Loucy (cell line): ENCODE data around the gene UBLCP1.
"Not testable (repeated sequence)": the region's sequence is repeated elsewhere in the genome, so short reads cannot be mapped to it uniquely, and the experiment has no call there.

Experiments used
- H2AFZ ChIP-seq: fragments of 200-600 bp; sonication (generic); 2 replicates; pipeline ENCODE4 v1.6.0; 2016; ENCODE audit warnings: antibody characterized with exemption, mild to moderate bottlenecking, low read length, moderate library complexity
- H3F3A ChIP-seq: fragments of 200-600 bp; 2 replicates; pipeline ENCODE4 v1.6.0; 2016; ENCODE audit warnings: antibody characterized with exemption, low read depth, mild to moderate bottlenecking
- H3K27me3 ChIP-seq: fragments of 200-600 bp; sonication (generic); 2 replicates; pipeline ENCODE4 v1.6.1; 2014; ENCODE audit warnings: low read length, mild to moderate bottlenecking; ENCODE audit not compliant: insufficient read depth, poor library complexity, severe bottlenecking
- H3K36me3 ChIP-seq: fragments of 200-600 bp; sonication (generic); 2 replicates; pipeline ENCODE4 v1.6.1; 2016; ENCODE audit warnings: low read length; ENCODE audit not compliant: insufficient read depth
- H3K4me1 ChIP-seq: fragments of 200-600 bp; sonication (generic); 2 replicates; pipeline ENCODE4 v1.5.1; 2014; ENCODE audit warnings: low read length, mild to moderate bottlenecking; ENCODE audit not compliant: insufficient read depth, poor library complexity, severe bottlenecking
- H3K4me2 ChIP-seq: fragments of 200-600 bp; sonication (generic); 2 replicates; pipeline ENCODE4 v1.6.0; 2014; ENCODE audit warnings: antibody characterized with exemption, low read length, low read depth, mild to moderate bottlenecking; ENCODE audit not compliant: poor library complexity, severe bottlenecking
- H3K4me3 ChIP-seq: fragments of 200-600 bp; sonication (generic); 2 replicates; pipeline ENCODE4 v1.5.1; 2014; ENCODE audit warnings: low read length, mild to moderate bottlenecking, mixed read lengths; ENCODE audit not compliant: poor library complexity, severe bottlenecking
- H3K79me2 ChIP-seq: fragments of 200-600 bp; sonication (generic); 2 replicates; pipeline ENCODE4 v1.6.1; 2014; ENCODE audit warnings: low read length; ENCODE audit not compliant: insufficient read depth
- H3K9ac ChIP-seq: fragments of 200-600 bp; sonication (generic); 2 replicates; pipeline ENCODE4 v1.6.0; 2014; ENCODE audit warnings: mild to moderate bottlenecking, low read depth, low read length, moderate library complexity; ENCODE audit not compliant: poor library complexity, severe bottlenecking
- H3K9me2 ChIP-seq: fragments of 200-600 bp; sonication (generic); replicated peaks from 2 replicates; pipeline ENCODE4 v1.6.1; 2016; ENCODE audit warnings: low read depth, low read length, mixed read lengths
- H3K9me3 ChIP-seq: fragments of 200-600 bp; sonication (generic); 2 replicates; pipeline ENCODE4 v1.6.1; 2014; ENCODE audit warnings: mild to moderate bottlenecking, antibody characterized with exemption, low read length, low read depth; ENCODE audit not compliant: insufficient read depth
- H4K20me1 ChIP-seq: fragments of 200-600 bp; sonication (generic); 2 replicates; pipeline ENCODE4 v1.6.0; 2014; ENCODE audit warnings: antibody characterized with exemption, low read length, mild to moderate bottlenecking; ENCODE audit not compliant: insufficient read depth, poor library complexity, severe bottlenecking
- CTCF ChIP-seq: fragments of 200-600 bp; sonication (generic); conservative IDR thresholded peaks from 2 replicates; pipeline ENCODE4 v1.5.1; 2014; ENCODE audit warnings: mild to moderate bottlenecking, antibody characterized with exemption, low read length
- EZH2phosphoT487 ChIP-seq: fragments of 200-600 bp; IDR thresholded peaks from 2 replicates; pipeline ENCODE4 v1.6.1; 2018; ENCODE audit warnings: antibody characterized with exemption, mild to moderate bottlenecking, moderate library complexity, borderline replicate concordance

UBLCP1 gene

GRCh38 chr5:159226451-159226850, 36.6 kb upstream of the UBLCP1 start:
- TF ChIP-seq EZH2phosphoT487 (no peak), CTCF (no peak)
- Histone ChIP-seq H3K4me1 (no peaks in the 10 kb centered on the region), H3K27me3 (no peaks in the 10 kb centered on the region)

GRCh38 chr5:159227452-159227851, 35.6 kb upstream of the UBLCP1 start:
- Histone ChIP-seq H3F3A (no peaks in the 10 kb centered on the region), H3K79me2 (no peaks in the 10 kb centered on the region), H3K9ac (no peak overlapping the region), H3K4me1 (no peaks in the 10 kb centered on the region), H4K20me1 (no peaks in the 10 kb centered on the region), H3K9me3 (no peaks in the 10 kb centered on the region), H2AFZ (no peak overlapping the region), H3K27me3 (no peaks in the 10 kb centered on the region), H3K9me2 (no peaks in the 10 kb centered on the region), H3K4me3 (no peak overlapping the region), H3K36me3 (no peaks in the 10 kb centered on the region), H3K4me2 (no peak overlapping the region)
- TF ChIP-seq EZH2phosphoT487, result no peak
- TF ChIP-seq CTCF, result no peak

More at GRCh38 chr5:159226451-159226850, 36.6 kb upstream of the UBLCP1 start:
- H3K4me2 ChIP-seq, result no peak overlapping the region
- H3K9ac ChIP-seq, result no peak overlapping the region
- H3K4me3 ChIP-seq, result no peak overlapping the region
- H2AFZ ChIP-seq, result no peak overlapping the region
- no peaks in the 10 kb centered on the region for H3K9me3 ChIP-seq
- no peaks in the 10 kb centered on the region for H3K79me2 ChIP-seq
- H3K36me3 ChIP-seq, result no peaks in the 10 kb centered on the region
- H3F3A ChIP-seq, result no peaks in the 10 kb centered on the region
- H4K20me1 ChIP-seq, result no peaks in the 10 kb centered on the region
- H3K9me2 ChIP-seq, result no peaks in the 10 kb centered on the region

GRCh38 chr5:159228097-159228496, 35.0 kb upstream of the UBLCP1 start:
- not testable (repeated sequence) for H3K9me3 ChIP-seq, H3F3A ChIP-seq, H3K27me3 ChIP-seq, H3K4me3 ChIP-seq, H2AFZ ChIP-seq, H3K4me1 ChIP-seq, H3K9ac ChIP-seq, H3K9me2 ChIP-seq, H3K36me3 ChIP-seq, H4K20me1 ChIP-seq, H3K79me2 ChIP-seq, H3K4me2 ChIP-seq

GRCh38 chr5:159230657-159231056, 32.4 kb upstream of the UBLCP1 start:
- no peak overlapping the region for H2AFZ ChIP-seq

More at GRCh38 chr5:159230657-159231056, 32.4 kb upstream of the UBLCP1 start:
- TF ChIP-seq CTCF (no peak), EZH2phosphoT487 (no peak)
- Histone ChIP-seq H3K4me1 (no peaks in the 10 kb centered on the region), H3F3A (no peaks in the 10 kb centered on the region), H3K4me2 (no peak overlapping the region), H3K79me2 (no peaks in the 10 kb centered on the region), H3K27me3 (no peaks in the 10 kb centered on the region), H3K9ac (no peak overlapping the region), H3K4me3 (no peak overlapping the region), H3K9me2 (no peaks in the 10 kb centered on the region), H3K36me3 (no peaks in the 10 kb centered on the region), H4K20me1 (no peaks in the 10 kb centered on the region), H3K9me3 (no peaks in the 10 kb centered on the region)
